Trophoblast cell (in vitro differentiated cells and primary cell): ENCODE results near the gene SCO1.

Experiments used
- DNase-seq, 2 donors: peaks; one replicate each; pipeline ENCODE4 v3.0.0-alpha.2; 2016
- H2AFZ ChIP-seq: 2 replicates; pipeline ENCODE4 v1.6.1; 2013; ENCODE audit warnings: low read length, moderate library complexity, mild to moderate bottlenecking; ENCODE audit not compliant: insufficient read depth, poor library complexity
- H2AK5ac ChIP-seq: 2 replicates; pipeline ENCODE4 v1.6.1; 2013; ENCODE audit warnings: mild to moderate bottlenecking, low read length
- H2BK120ac ChIP-seq: 2 replicates; pipeline ENCODE4 v1.6.1; 2013; ENCODE audit warnings: low read length, mild to moderate bottlenecking, moderate library complexity; ENCODE audit not compliant: insufficient read depth, poor library complexity
- H2BK12ac ChIP-seq: 2 replicates; pipeline ENCODE4 v1.6.1; 2013; ENCODE audit warnings: mild to moderate bottlenecking, low read length, moderate library complexity
- H2BK5ac ChIP-seq: 2 replicates; pipeline ENCODE4 v1.6.1; 2013; ENCODE audit warnings: low read length, low read depth, moderate library complexity, mild to moderate bottlenecking; ENCODE audit not compliant: poor library complexity
- H3K14ac ChIP-seq: 2 replicates; pipeline ENCODE4 v1.6.1; 2013; ENCODE audit warnings: mild to moderate bottlenecking, low read length
- H3K18ac ChIP-seq: 2 replicates; pipeline ENCODE4 v1.6.1; 2013; ENCODE audit warnings: mild to moderate bottlenecking, low read length
- H3K23ac ChIP-seq: 2 replicates; pipeline ENCODE4 v1.6.1; 2013; ENCODE audit warnings: low read length
- H3K27ac ChIP-seq: 2 replicates; pipeline ENCODE4 v1.5.1; 2013; ENCODE audit warnings: low read depth, mild to moderate bottlenecking, inconsistent platforms, low read length, moderate library complexity
- H3K27me3 ChIP-seq: 2 replicates; pipeline ENCODE4 v1.6.1; 2013; ENCODE audit warnings: inconsistent platforms, mild to moderate bottlenecking, low read length, moderate library complexity; ENCODE audit not compliant: insufficient read depth
- H3K36me3 ChIP-seq, 2 experiments: 1 replicate in 1 of 2; 2 replicates in 1 of 2; pipeline ENCODE4 v1.6.1; 2013; ENCODE audit warnings: low read length in 2 of 2, mild to moderate bottlenecking in 2 of 2, moderate library complexity in 1 of 2; ENCODE audit not compliant: insufficient read depth in 2 of 2, control insufficient read depth in 1 of 2
- H3K4ac ChIP-seq: 2 replicates; pipeline ENCODE4 v1.6.1; 2013; ENCODE audit warnings: low read depth, mild to moderate bottlenecking, low read length, moderate library complexity
- H3K4me1 ChIP-seq, 2 experiments: 1 replicate in 1 of 2; 2 replicates in 1 of 2; pipeline ENCODE4 v1.6.1; 2013; ENCODE audit warnings: low read length in 2 of 2, mild to moderate bottlenecking in 2 of 2, moderate library complexity in 1 of 2; ENCODE audit not compliant: insufficient read depth in 2 of 2, control insufficient read depth in 1 of 2
- H3K4me2 ChIP-seq: 2 replicates; pipeline ENCODE4 v1.6.1; 2013; ENCODE audit warnings: inconsistent platforms, mild to moderate bottlenecking, low read length, moderate library complexity
- H3K4me3 ChIP-seq: 2 replicates; pipeline ENCODE4 v1.5.1; 2013; ENCODE audit warnings: mild to moderate bottlenecking, low read depth, low read length, inconsistent platforms
- H3K79me1 ChIP-seq: one replicate; pipeline ENCODE4 v1.6.1; 2013; ENCODE audit warnings: low read length
- H3K79me2 ChIP-seq: 2 replicates; pipeline ENCODE4 v1.6.1; 2013; ENCODE audit warnings: low read length, mild to moderate bottlenecking; ENCODE audit not compliant: control insufficient read depth, insufficient read depth, poor library complexity
- H3K9ac ChIP-seq: 2 replicates; pipeline ENCODE4 v1.6.1; 2013; ENCODE audit warnings: mild to moderate bottlenecking, low read length
- H3K9me3 ChIP-seq: 2 replicates; pipeline ENCODE4 v1.6.1; 2013; ENCODE audit warnings: low read depth, mild to moderate bottlenecking, control low read depth, inconsistent platforms, low read length; ENCODE audit not compliant: insufficient read depth
- H4K12ac ChIP-seq: 2 replicates; pipeline ENCODE4 v1.6.1; 2013; ENCODE audit warnings: low read depth, mild to moderate bottlenecking, low read length, moderate library complexity
- H4K8ac ChIP-seq: 2 replicates; pipeline ENCODE4 v1.6.1; 2013; ENCODE audit warnings: low read depth, mild to moderate bottlenecking, low read length, moderate library complexity
- H4K91ac ChIP-seq: one replicate; pipeline ENCODE4 v1.6.1; 2013; ENCODE audit warnings: low read depth, mild to moderate bottlenecking, low read length, moderate library complexity
- WGBS: extraction: QIAGEN DNeasy Blood & Tissue Kit; methylation state at CpG from one replicate; pipeline ENCODE4 v1.1.7; 2013; ENCODE audit warnings: missing lambda C conversion rate; ENCODE audit not compliant: insufficient read length, insufficient coverage; ENCODE audit errors: extremely low coverage; 5-methylcytosine and 5-hydroxymethylcytosine counted together

SCO1 gene

DNA sequence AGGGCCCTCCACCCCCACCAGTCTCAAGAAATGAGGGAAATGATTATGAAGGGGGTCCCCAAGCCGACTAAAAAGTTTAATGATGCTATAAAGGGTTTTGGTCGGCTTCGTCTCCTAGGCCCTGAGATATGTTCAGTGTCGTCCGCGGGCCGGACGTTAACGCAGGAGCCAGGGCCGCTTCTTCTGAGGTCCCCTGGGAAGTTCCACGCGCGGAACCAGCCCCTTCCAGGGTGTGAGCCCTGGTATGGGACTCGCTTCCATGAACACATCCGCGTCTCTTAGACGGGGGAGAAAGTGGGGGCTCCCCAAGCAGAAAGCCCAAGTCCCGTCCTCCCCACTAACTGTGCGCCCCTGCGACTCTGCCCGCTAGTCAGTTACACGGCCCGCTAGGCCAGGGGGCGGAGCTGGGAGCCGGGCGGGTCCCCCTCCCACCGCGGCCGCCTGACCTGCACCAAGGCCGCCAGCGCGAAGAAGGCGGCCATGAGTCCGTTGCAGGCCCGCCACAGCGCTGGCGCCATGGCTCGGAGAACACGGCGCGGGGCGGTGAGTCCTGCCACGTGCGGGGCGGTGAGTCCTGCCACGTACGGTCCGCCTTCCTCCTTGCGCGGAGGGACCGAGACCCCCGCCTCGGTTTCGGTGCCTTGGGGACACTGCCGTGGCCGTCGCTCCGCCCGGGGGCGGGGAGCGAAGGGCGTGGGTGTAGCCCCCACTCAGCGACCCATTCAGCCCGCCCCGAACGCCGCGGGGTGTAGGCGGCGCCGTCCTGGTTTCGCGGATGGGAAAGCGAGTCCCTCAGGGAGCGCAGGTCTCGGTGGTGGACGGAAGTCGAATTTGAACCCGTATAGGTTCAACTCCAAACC lies 32.2 kb upstream of the SCO1 start, which contains the start of gene TMEM220:
TSS of gene TMEM220 (minus strand) at position 690 of the 860 bp plus-strand sequence. CDS start at position 518, 172 bp downstream.
- Histone ChIP-seq H2AFZ (peak within 1 kb of the TSS; percentile 97), H3K4me3 (peak within 1 kb of the TSS; percentile 84), H3K79me2 (peaks cover 3% of the 10 kb centered on the region), H4K91ac (peak within 1 kb of the TSS; percentile 97), H3K14ac (peak within 1 kb of the TSS; percentile 92), H3K4ac (peak within 1 kb of the TSS; percentile 85), H3K18ac (peak within 1 kb of the TSS; percentile 97), H3K27me3 (no peaks in the 10 kb centered on the region), H2AK5ac (no peak within 1 kb of the TSS), H2BK5ac (no peak within 1 kb of the TSS), H3K4me1 (no peaks in the 10 kb centered on the region), H3K27ac (peak within 1 kb of the TSS; percentile 48), H3K79me1 (peaks cover 3% of the 10 kb centered on the region), H3K9me3 (peaks cover 2% of the 10 kb centered on the region), H2BK120ac (peak within 1 kb of the TSS; percentile 86), H3K36me3 (no peaks in the 10 kb centered on the region), H3K9ac (peak within 1 kb of the TSS; percentile 4), H4K8ac (peak within 1 kb of the TSS; percentile 92), H4K12ac (peak within 1 kb of the TSS; percentile 99), H3K23ac (no peak within 1 kb of the TSS), H3K4me2 (peak within 1 kb of the TSS; percentile 77), H2BK12ac (peak within 1 kb of the TSS; percentile 89)
- no CpG with 5 or more reads among the region's 79 CpGs for WGBS
- peak; percentile 62 to 89 for DNase-seq

- H3K4ac ChIP-seq: no peak overlapping the region
- H4K12ac ChIP-seq: no peak overlapping the region
- WGBS: no CpG with 5 or more reads among the region's 10 CpGs
- H2AK5ac ChIP-seq: no peak overlapping the region
- H2BK120ac ChIP-seq: no peak overlapping the region
- peaks cover 3% of the 10 kb centered on the region for H3K79me2 ChIP-seq
- H3K4me1 ChIP-seq: no peaks in the 10 kb centered on the region
- H3K14ac ChIP-seq: no peak overlapping the region
- H2AFZ ChIP-seq: no peak overlapping the region
- no peak overlapping the region for H2BK5ac ChIP-seq
- no peak overlapping the region for H3K4me3 ChIP-seq
- H2BK12ac ChIP-seq: no peak overlapping the region
- H3K27me3 ChIP-seq: no peaks in the 10 kb centered on the region
- H4K8ac ChIP-seq: no peak overlapping the region
- no peak overlapping the region for H4K91ac ChIP-seq
- no peak overlapping the region for H3K23ac ChIP-seq
- H3K9me3 ChIP-seq: peaks cover 2% of the 10 kb centered on the region
- no peak for DNase-seq
- H3K36me3 ChIP-seq: no peaks in the 10 kb centered on the region
- peaks cover 3% of the 10 kb centered on the region for H3K79me1 ChIP-seq
- H3K27ac ChIP-seq: no peak overlapping the region
- no peak overlapping the region for H3K9ac ChIP-seq
- H3K4me2 ChIP-seq: no peak overlapping the region
- no peak overlapping the region for H3K18ac ChIP-seq
Measured at GRCh38 chr17:10728331-10728892, 31.1 kb upstream of the SCO1 start.

- Histone ChIP-seq H3K4me1 (no peaks in the 10 kb centered on the region), H2BK5ac (no peak overlapping the region), H3K9ac (no peak overlapping the region), H4K91ac (no peak overlapping the region), H3K27me3 (no peaks in the 10 kb centered on the region), H3K18ac (no peak overlapping the region), H2AFZ (no peak overlapping the region), H3K36me3 (no peaks in the 10 kb centered on the region), H3K14ac (no peak overlapping the region), H3K9me3 (no peaks in the 10 kb centered on the region), H3K23ac (no peak overlapping the region), H4K8ac (no peak overlapping the region), H2BK120ac (no peak overlapping the region), H4K12ac (no peak overlapping the region), H2AK5ac (no peak overlapping the region), H3K79me2 (peaks cover 3% of the 10 kb centered on the region), H3K27ac (no peak overlapping the region), H3K79me1 (peaks cover 3% of the 10 kb centered on the region), H3K4ac (no peak overlapping the region), H3K4me3 (no peak overlapping the region), H2BK12ac (no peak overlapping the region), H3K4me2 (no peak overlapping the region)
- no CpG with 5 or more reads among the region's 5 CpGs for WGBS
- peak in 1 of 2 donors; percentile 39 for DNase-seq
Measured at GRCh38 chr17:10727192-10727591, 29.9 kb upstream of the SCO1 start.

DNA sequence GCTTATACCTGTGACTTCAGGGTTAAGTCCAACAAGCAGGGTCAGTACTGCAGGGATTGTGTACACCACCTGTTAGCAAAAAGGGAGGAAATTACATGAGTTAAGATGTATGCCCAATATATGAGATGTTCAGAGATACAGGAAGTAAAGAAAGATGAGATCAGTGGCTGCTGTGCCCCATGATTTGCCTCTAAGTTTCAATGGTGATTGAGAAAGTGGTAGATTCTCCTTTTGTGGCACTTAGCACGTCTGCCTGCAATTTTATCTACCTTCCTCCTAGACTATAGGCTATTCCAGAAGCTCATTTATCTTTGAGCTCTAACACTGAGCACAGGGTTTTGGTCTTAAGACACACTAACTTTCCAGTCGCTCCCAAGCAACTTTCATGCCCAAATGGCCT lies 28.9 kb upstream of the SCO1 start:
- Histone ChIP-seq H3K9me3 (no peaks in the 10 kb centered on the region), H3K4me3 (no peak overlapping the region), H3K79me2 (peaks cover 3% of the 10 kb centered on the region), H4K8ac (no peak overlapping the region), H2BK120ac (no peak overlapping the region), H3K27ac (no peak overlapping the region), H3K23ac (no peak overlapping the region), H2AFZ (no peak overlapping the region), H3K4me1 (no peaks in the 10 kb centered on the region), H2AK5ac (no peak overlapping the region), H4K91ac (no peak overlapping the region), H3K18ac (no peak overlapping the region), H2BK12ac (no peak overlapping the region), H4K12ac (no peak overlapping the region), H3K9ac (no peak overlapping the region), H3K27me3 (no peaks in the 10 kb centered on the region), H3K36me3 (no peaks in the 10 kb centered on the region), H2BK5ac (no peak overlapping the region), H3K79me1 (peaks cover 3% of the 10 kb centered on the region), H3K14ac (no peak overlapping the region), H3K4ac (no peak overlapping the region), H3K4me2 (no peak overlapping the region)
- DNase-seq: no peak
- no CpG with 5 or more reads among the region's 2 CpGs for WGBS
